ENCODE measurements around the gene KLK15.

- TF ChIP-seq POLR2AphosphoS5 (IDR thresholded peaks at IDR 0.05; ENCODE audit: insufficient read depth in 1 of 2, low read depth in 1 of 2) = no peak
- no peak for TF ChIP-seq CTCF (IDR thresholded peaks at IDR 0.05)
- TF ChIP-seq POLR2A (IDR thresholded peaks at IDR 0.05) = no peak
Observed at GRCh38 chr19:50794074-50794875, 39.1 kb downstream of the KLK15 start.
